Hematopoietic multipotent progenitor cell treated with erythropoietin and hydrocortisone succinate and interleukin-3 and kit ligand, for 17 days (in vitro differentiated cells): ENCODE results near the gene FXYD2.

ENCODE experiments used
- DNase-seq: peaks from one replicate; pipeline ENCODE4 v3.0.0-alpha.2; 2015; ENCODE audit warnings: low spot score

FXYD2 gene

GRCh38 chr11:117796456-117796871 lies 28.1 kb downstream of the FXYD2 start:
- no peak for DNase-seq

- no peak for DNase-seq
These were observed 28.7 kb downstream of the FXYD2 start for GRCh38 chr11:117795638-117796455.

- DNase-seq = no peak
These were observed 29.5 kb downstream of the FXYD2 start for GRCh38 chr11:117794772-117795629.

GRCh38 chr11:117794135-117794534 lies 30.4 kb downstream of the FXYD2 start:
- no peak for DNase-seq

- no peak for DNase-seq
These were observed 31.0 kb downstream of the FXYD2 start for GRCh38 chr11:117793583-117793982.

GRCh38 chr11:117792992-117793391 lies 31.6 kb downstream of the FXYD2 start:
- no peak for DNase-seq

- no peak for DNase-seq
These were observed 32.3 kb downstream of the FXYD2 start for GRCh38 chr11:117792241-117792640.

GRCh38 chr11:117790279-117790678 lies 34.3 kb downstream of the FXYD2 start:
- no peak for DNase-seq

- no peak for DNase-seq
These were observed 35.3 kb downstream of the FXYD2 start for GRCh38 chr11:117789241-117789640.

GRCh38 chr11:117786135-117786870 lies 38.2 kb downstream of the FXYD2 start:
- no peak for DNase-seq

- DNase-seq = no peak
These were observed 42.4 kb downstream of the FXYD2 start for GRCh38 chr11:117782101-117782500.

GRCh38 chr11:117781627-117782026 lies 42.9 kb downstream of the FXYD2 start:
- DNase-seq = no peak

GRCh38 chr11:117780456-117780855 lies 44.1 kb downstream of the FXYD2 start:
- DNase-seq = no peak

- no peak for DNase-seq
These were observed 50.0 kb downstream of the FXYD2 start for GRCh38 chr11:117774553-117774952.

GRCh38 chr11:117772360-117772759 lies 52.2 kb downstream of the FXYD2 start:
- DNase-seq = no peak

GRCh38 chr11:117771841-117772240 lies 52.7 kb downstream of the FXYD2 start:
- no peak for DNase-seq

GRCh38 chr11:117771197-117771596 lies 53.3 kb downstream of the FXYD2 start:
- DNase-seq = no peak

- DNase-seq = no peak
These were observed 54.5 kb downstream of the FXYD2 start for GRCh38 chr11:117770061-117770460.
